GM06990 (cell line): ENCODE results near the gene ARF3.

Experiments
- DNase-seq: peaks from one replicate; pipeline ENCODE4 v3.0.0-alpha.2; 2011; ENCODE audit not compliant: insufficient read length; ENCODE audit errors: extremely low read depth
- H3K27me3 ChIP-seq: replicated peaks from 2 replicates; pipeline ENCODE4 v1.6.0; 2011; ENCODE audit warnings: low read length; ENCODE audit not compliant: control insufficient read depth, insufficient read depth
- H3K36me3 ChIP-seq: 2 replicates; pipeline ENCODE4 v1.5.1; 2011; ENCODE audit warnings: low read length; ENCODE audit not compliant: control insufficient read depth, insufficient read depth
- H3K4me3 ChIP-seq: replicated peaks from 2 replicates; pipeline ENCODE4 v1.5.1; 2011; ENCODE audit warnings: low read depth, mild to moderate bottlenecking, control low read depth, low read length
- CTCF ChIP-seq: IDR thresholded peaks from 2 replicates; pipeline ENCODE4 v1.5.1; 2011; ENCODE audit warnings: low read length, control low read depth, mild to moderate bottlenecking, inconsistent platforms; ENCODE audit not compliant: insufficient read depth, poor library complexity, severe bottlenecking

The ARF3 gene

GRCh38 chr12:48985475-48985897 lies 28.2 kb upstream of the ARF3 start:
- no peak for TF ChIP-seq CTCF
- no peak for DNase-seq
- H3K4me3 ChIP-seq: no peak overlapping the region
- H3K27me3 ChIP-seq: peaks cover 17% of the 10 kb centered on the region
- H3K36me3 ChIP-seq: no peaks in the 10 kb centered on the region

DNA sequence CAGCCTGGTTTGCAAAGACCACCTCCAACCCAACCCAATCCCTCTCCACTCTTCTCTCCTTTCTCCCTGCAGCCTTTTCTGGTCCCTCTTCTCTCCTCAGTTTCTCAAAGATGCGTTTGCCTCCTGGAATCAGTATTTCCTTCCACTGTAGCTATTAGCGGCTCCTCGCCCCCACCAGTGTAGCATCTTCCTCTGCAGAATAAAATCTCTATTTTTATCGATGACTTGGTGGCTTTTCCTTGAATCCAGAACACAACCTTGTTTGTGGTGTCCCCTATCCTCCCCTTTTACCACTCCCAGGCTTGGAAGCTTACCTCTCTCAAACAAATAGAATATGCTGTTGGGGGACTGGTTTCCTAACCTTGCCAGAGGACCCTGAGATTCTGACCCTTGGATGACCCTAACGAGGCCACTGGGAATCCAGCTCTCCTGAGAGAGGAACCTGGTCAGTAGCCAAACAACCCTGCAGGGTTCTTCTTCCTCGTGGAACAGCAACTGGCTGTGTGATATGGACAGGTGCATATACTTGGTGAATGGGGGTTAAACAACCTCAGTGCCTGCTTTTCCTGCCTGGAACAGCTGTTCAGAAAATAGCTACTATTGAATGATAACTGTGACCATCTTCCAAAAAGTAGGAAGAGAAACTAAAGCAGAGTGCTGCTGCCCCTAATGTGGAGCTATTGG lies 25.3 kb upstream of the ARF3 start:
- Histone ChIP-seq H3K4me3 (no peak overlapping the region), H3K36me3 (no peaks in the 10 kb centered on the region), H3K27me3 (peaks cover 23% of the 10 kb centered on the region)
- no peak for DNase-seq
- TF ChIP-seq CTCF: no peak

GRCh38 chr12:48981757-48982157 lies 24.5 kb upstream of the ARF3 start:
- no peaks in the 10 kb centered on the region for H3K36me3 ChIP-seq
- no peak for TF ChIP-seq CTCF
- no peak for DNase-seq
- peaks cover 23% of the 10 kb centered on the region for H3K27me3 ChIP-seq
- H3K4me3 ChIP-seq: peak overlapping the region; percentile 18

DNA sequence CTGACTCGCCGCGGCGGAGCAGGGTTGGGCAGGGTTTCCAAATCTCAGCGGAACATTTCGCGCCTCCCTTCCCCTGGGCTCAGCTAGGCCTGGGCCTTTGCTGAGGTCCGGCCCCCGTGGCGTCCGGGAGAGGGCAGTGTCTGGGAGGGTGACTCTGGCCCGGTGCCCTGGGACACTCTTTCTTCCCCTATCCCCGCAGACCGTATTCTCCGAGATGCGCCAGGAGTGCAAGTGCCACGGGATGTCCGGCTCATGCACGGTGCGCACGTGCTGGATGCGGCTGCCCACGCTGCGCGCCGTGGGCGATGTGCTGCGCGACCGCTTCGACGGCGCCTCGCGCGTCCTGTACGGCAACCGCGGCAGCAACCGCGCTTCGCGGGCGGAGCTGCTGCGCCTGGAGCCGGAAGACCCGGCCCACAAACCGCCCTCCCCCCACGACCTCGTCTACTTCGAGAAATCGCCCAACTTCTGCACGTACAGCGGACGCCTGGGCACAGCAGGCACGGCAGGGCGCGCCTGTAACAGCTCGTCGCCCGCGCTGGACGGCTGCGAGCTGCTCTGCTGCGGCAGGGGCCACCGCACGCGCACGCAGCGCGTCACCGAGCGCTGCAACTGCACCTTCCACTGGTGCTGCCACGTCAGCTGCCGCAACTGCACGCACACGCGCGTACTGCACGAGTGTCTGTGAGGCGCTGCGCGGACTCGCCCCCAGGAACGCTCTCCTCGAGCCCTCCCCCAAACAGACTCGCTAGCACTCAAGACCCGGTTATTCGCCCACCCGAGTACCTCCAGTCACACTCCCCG lies 23.9 kb upstream of the ARF3 start:
- TF ChIP-seq CTCF: peak; percentile 10
- Histone ChIP-seq H3K36me3 (no peaks in the 10 kb centered on the region), H3K27me3 (peaks cover 23% of the 10 kb centered on the region), H3K4me3 (peak overlapping the region; percentile 18)
- peak; percentile 54 for DNase-seq

- no peak for DNase-seq
- no peak for TF ChIP-seq CTCF
- Histone ChIP-seq H3K36me3 (no peaks in the 10 kb centered on the region), H3K27me3 (peaks cover 23% of the 10 kb centered on the region), H3K4me3 (no peak overlapping the region; the same call in 1 of the 2 replicates)
Observed at GRCh38 chr12:48980389-48980952, 23.2 kb upstream of the ARF3 start.
